ENCODE measurements around the gene LY6G6C. TPM values are rescaled to one million over a fixed set of nuclear protein-coding genes. Genes with fewer than 3 reads are reported as not detected.
A peak's percentile ranks its signal among the peaks of the same experiment; 100 is the strongest.

The LY6G6C gene
- polyA plus RNA-seq, 3 donors: 0.27 TPM; not detected in 2

DNA sequence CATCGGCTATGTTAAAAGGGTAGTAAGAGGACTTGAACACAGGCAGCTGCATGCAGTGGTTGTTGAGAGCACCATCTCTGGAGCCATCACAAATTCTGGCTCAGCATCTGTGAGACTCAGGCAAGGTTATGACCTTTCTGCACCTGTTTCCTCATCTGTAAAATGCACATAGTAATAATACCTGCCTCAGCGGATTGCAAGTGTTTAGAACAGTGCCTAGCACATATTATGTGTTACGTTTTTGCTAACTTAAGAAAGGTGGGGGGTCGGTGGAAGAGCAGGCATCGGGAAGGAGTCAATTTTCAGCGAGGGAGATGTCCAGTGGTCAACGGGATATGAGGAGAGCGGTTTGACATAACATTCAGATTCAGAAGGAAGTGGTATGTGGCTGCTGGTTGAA is 43.6 kb downstream of the LY6G6C start:
- Mint-ChIP-seq H3K4me1 (peaks cover 30% of the 10 kb centered on the region), H3K27ac (peak overlapping the region in 1 of 7 donors; percentile 5), H3K36me3 (peaks cover 13 to 18% of the 10 kb centered on the region in 2 donors), H3K4me3 (no peak overlapping the region), H3K9me3 (peaks cover 0 to 2% (median 0%) of the 10 kb centered on the region in 7 donors), H3K27me3 (ENCODE audit: low read depth in 3 of 3) (peaks cover 5 to 8% (median 6%) of the 10 kb centered on the region in 3 donors)
- Histone ChIP-seq H2AFZ (ENCODE audit: insufficient read depth, low read depth, low read length, poor library complexity, severe bottlenecking) (no peak overlapping the region), H3K4me2 (replicated peaks; ENCODE audit: extremely low read depth, low read length, poor library complexity, severe bottlenecking) (no peak overlapping the region), H3K27ac (ENCODE audit: low read depth in 1 of 2, low read length in 2 of 2) (no peak overlapping the region), H3K9me3 (replicated peaks in 1 of 2; ENCODE audit: control insufficient read depth in 1 of 2, insufficient read depth in 1 of 2, low read length in 2 of 2) (no peaks in the 10 kb centered on the region), H3K79me2 (ENCODE audit: insufficient read depth, low read length) (no peaks in the 10 kb centered on the region), H3K4me3 (replicated peaks in 1 of 3; ENCODE audit: low read depth in 2 of 3, low read length in 3 of 3) (no peak overlapping the region), H3K9ac (ENCODE audit: insufficient read depth, low read length, poor library complexity, severe bottlenecking) (no peak overlapping the region), H4K20me1 (ENCODE audit: insufficient read depth, low read length) (no peaks in the 10 kb centered on the region), H3K36me3 (replicated peaks in 1 of 2; ENCODE audit: control insufficient read depth in 1 of 2, insufficient read depth in 2 of 2, low read length in 2 of 2) (peaks cover 5 to 12% of the 10 kb centered on the region in 2 donors), H3K4me1 (ENCODE audit: control insufficient read depth in 1 of 2, insufficient read depth in 2 of 2, low read length in 2 of 2) (peaks cover 20 to 23% of the 10 kb centered on the region in 2 donors), H3K27me3 (ENCODE audit: control insufficient read depth in 2 of 2, insufficient read depth in 2 of 2, low read length in 2 of 2) (no peaks in the 10 kb centered on the region)
- intact Hi-C loops (cut with micrococcal nuclease): loop anchor here (5.0 to 10.0 kb wide), 2 partner anchors 89 to 277 kb away; partner anchors contain the start of genes NELFE (in 1 of the 2) and SKIC2 (in 1 of the 2)
- TF ChIP-seq, protein P1, sequence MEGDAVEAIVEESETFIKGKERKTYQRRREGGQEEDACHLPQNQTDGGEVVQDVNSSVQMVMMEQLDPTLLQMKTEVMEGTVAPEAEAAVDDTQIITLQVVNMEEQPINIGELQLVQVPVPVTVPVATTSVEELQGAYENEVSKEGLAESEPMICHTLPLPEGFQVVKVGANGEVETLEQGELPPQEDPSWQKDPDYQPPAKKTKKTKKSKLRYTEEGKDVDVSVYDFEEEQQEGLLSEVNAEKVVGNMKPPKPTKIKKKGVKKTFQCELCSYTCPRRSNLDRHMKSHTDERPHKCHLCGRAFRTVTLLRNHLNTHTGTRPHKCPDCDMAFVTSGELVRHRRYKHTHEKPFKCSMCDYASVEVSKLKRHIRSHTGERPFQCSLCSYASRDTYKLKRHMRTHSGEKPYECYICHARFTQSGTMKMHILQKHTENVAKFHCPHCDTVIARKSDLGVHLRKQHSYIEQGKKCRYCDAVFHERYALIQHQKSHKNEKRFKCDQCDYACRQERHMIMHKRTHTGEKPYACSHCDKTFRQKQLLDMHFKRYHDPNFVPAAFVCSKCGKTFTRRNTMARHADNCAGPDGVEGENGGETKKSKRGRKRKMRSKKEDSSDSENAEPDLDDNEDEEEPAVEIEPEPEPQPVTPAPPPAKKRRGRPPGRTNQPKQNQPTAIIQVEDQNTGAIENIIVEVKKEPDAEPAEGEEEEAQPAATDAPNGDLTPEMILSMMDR (IDR thresholded peaks at IDR 0.05): no peak
- DNase-seq: no peak
- 86% methylated on average over 7 of the region's 8 CpGs for WGBS (ENCODE audit: insufficient coverage)

DNA sequence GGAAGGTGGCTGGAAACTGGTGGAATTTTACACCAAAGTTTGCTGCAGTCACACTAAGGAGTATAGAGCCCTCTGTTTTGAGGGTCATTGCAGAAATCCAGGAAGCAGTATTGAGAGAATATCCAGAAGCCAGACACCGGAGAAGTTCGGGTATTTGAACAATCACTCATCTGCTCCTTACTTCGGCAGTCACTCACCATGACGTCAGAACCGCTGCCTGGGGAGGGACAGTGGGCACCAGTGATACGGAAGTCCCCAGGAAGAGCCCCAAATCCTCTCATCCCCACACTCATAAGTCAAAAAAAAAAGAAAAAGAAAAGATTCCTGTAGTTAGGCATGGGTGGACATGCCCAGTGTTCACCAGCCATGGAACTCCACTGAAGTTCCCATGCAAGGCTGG is 44.6 kb downstream of the LY6G6C start:
- H3K9me3 ChIP-seq (replicated peaks in 1 of 2; ENCODE audit: control insufficient read depth in 1 of 2, insufficient read depth in 1 of 2, low read length in 2 of 2): no peaks in the 10 kb centered on the region
- H4K20me1 ChIP-seq (ENCODE audit: insufficient read depth, low read length): no peaks in the 10 kb centered on the region
- WGBS (ENCODE audit: insufficient coverage): 85% methylated on average over 4 of the region's 6 CpGs
- TF ChIP-seq, protein P1 (IDR thresholded peaks at IDR 0.05): no peak
- peaks cover 23 to 27% of the 10 kb centered on the region in 2 donors for H3K36me3 Mint-ChIP-seq
- no peak overlapping the region for H3K27ac Mint-ChIP-seq
- no peak overlapping the region for H3K27ac ChIP-seq (ENCODE audit: low read depth in 1 of 2, low read length in 2 of 2)
- no peak for DNase-seq
- H3K4me3 Mint-ChIP-seq: no peak overlapping the region
- no peaks in the 10 kb centered on the region for H3K27me3 ChIP-seq (ENCODE audit: control insufficient read depth in 2 of 2, insufficient read depth in 2 of 2, low read length in 2 of 2)
- no peaks in the 10 kb centered on the region for H3K79me2 ChIP-seq (ENCODE audit: insufficient read depth, low read length)
- no peak overlapping the region for H2AFZ ChIP-seq (ENCODE audit: insufficient read depth, low read depth, low read length, poor library complexity, severe bottlenecking)
- no peak overlapping the region for H3K4me3 ChIP-seq (replicated peaks in 1 of 3; ENCODE audit: low read depth in 2 of 3, low read length in 3 of 3)
- H3K4me1 ChIP-seq (ENCODE audit: control insufficient read depth in 1 of 2, insufficient read depth in 2 of 2, low read length in 2 of 2): peaks cover 16 to 18% of the 10 kb centered on the region in 2 donors
- peaks cover 26% of the 10 kb centered on the region for H3K4me1 Mint-ChIP-seq
- H3K9me3 Mint-ChIP-seq: peaks cover 0 to 4% (median 0%) of the 10 kb centered on the region in 7 donors
- peaks cover 3 to 6% (median 5%) of the 10 kb centered on the region in 3 donors for H3K27me3 Mint-ChIP-seq (ENCODE audit: low read depth in 3 of 3)
- no peak overlapping the region for H3K4me2 ChIP-seq (replicated peaks; ENCODE audit: extremely low read depth, low read length, poor library complexity, severe bottlenecking)
- H3K36me3 ChIP-seq (replicated peaks in 1 of 2; ENCODE audit: control insufficient read depth in 1 of 2, insufficient read depth in 2 of 2, low read length in 2 of 2): peaks cover 14 to 22% of the 10 kb centered on the region in 2 donors
- intact Hi-C loops (cut with micrococcal nuclease): loop anchor here (5.0 to 10.0 kb wide), 2 partner anchors 90 to 278 kb away; partner anchors contain the start of genes NELFE (in 1 of the 2) and SKIC2 (in 1 of the 2)
- no peak overlapping the region for H3K9ac ChIP-seq (ENCODE audit: insufficient read depth, low read length, poor library complexity, severe bottlenecking)

All from CD14-positive monocyte (primary cell).